ENCODE data around the gene SGIP1. TPM values are rescaled to one million over a fixed set of nuclear protein-coding genes. Genes with fewer than 3 reads are reported as not detected.

SGIP1 gene
- total RNA-seq, 1 donor from 2014 or later, result 6.9 TPM

DNA sequence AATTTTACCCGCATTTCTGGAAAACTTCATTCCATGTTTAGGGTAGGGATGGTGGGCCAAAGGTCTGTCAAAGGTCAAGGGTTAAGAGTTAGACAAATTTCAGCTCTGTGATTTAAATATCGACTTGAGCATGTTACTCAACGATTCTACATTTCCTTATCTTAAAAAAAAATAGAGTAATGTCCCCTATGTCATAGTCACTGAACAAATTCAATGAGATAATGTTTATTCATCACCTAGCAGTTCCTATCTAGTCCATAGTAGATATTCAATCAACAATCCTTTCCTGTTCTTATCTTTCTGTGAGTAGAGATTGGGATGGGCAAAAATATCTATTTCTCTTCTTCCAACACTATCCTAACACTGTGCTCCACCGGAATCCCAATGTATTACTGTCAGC, 217.2 kb downstream of the SGIP1 start:
- DNase-seq (ENCODE audit: low read depth), result no peak
- TF ChIP-seq, protein P1, sequence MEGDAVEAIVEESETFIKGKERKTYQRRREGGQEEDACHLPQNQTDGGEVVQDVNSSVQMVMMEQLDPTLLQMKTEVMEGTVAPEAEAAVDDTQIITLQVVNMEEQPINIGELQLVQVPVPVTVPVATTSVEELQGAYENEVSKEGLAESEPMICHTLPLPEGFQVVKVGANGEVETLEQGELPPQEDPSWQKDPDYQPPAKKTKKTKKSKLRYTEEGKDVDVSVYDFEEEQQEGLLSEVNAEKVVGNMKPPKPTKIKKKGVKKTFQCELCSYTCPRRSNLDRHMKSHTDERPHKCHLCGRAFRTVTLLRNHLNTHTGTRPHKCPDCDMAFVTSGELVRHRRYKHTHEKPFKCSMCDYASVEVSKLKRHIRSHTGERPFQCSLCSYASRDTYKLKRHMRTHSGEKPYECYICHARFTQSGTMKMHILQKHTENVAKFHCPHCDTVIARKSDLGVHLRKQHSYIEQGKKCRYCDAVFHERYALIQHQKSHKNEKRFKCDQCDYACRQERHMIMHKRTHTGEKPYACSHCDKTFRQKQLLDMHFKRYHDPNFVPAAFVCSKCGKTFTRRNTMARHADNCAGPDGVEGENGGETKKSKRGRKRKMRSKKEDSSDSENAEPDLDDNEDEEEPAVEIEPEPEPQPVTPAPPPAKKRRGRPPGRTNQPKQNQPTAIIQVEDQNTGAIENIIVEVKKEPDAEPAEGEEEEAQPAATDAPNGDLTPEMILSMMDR (conservative IDR thresholded peaks at IDR 0.05; ENCODE audit: low read depth, low read length), result no peak
- H3K4me3 ChIP-seq (ENCODE audit: low read depth, low read length), result no peak overlapping the region

DNA sequence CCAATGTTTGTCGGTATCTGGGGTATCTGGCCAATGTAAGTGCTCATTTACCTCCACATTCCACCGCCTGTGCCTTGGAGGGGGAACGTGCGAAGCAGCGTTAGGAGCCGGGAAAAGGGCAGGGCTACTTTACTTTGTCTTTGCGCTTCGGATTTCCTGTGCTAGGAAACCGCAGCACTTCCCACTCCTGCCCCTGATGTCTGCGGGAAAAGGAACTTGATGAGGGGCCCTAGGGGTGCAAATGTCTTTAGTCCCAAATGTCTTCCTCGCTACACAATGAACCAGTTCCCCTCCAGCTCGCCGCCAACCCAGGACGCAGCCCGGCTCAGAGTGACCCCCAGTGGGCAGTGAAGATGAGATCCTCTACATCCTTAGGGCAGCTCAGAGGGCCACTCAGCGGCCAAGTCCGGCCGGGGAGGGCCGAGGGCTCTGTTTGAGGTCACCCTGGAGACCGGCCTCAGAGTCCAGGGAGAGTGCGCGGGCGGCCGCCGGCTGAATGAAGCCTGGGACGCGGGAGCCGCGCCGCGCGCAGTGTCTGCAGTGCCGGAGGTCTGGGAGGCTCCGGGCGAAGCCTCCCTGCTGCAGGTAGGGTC, 218.1 kb downstream of the SGIP1 start, which contains the start of gene DYNLT5:
DYNLT5 (plus strand) TSS at position 460 of the 593 bp plus-strand sequence. CDS start 2,200 bp downstream, outside the sequence.
- TF ChIP-seq, protein P1 (conservative IDR thresholded peaks at IDR 0.05; ENCODE audit: low read depth, low read length), result no peak
- DNase-seq (ENCODE audit: low read depth), result no peak
- H3K4me3 ChIP-seq (ENCODE audit: low read depth, low read length), result peak within 1 kb of the TSS; percentile 42

GRCh38 chr1:66752671-66753371, 218.9 kb downstream of the SGIP1 start:
- TF ChIP-seq, protein P1 (conservative IDR thresholded peaks at IDR 0.05; ENCODE audit: low read depth, low read length), result no peak
- H3K4me3 ChIP-seq (ENCODE audit: low read depth, low read length), result peak overlapping the region; percentile 42
- DNase-seq (ENCODE audit: low read depth), result no peak

GRCh38 chr1:66757722-66758240, 223.8 kb downstream of the SGIP1 start:
- no peak for DNase-seq (ENCODE audit: low read depth)

GRCh38 chr1:66758241-66758755, 224.3 kb downstream of the SGIP1 start:
- TF ChIP-seq, protein P1 (conservative IDR thresholded peaks at IDR 0.05; ENCODE audit: low read depth, low read length), result no peak
- DNase-seq (ENCODE audit: low read depth), result no peak

More at GRCh38 chr1:66757722-66758240, 223.8 kb downstream of the SGIP1 start:
- TF ChIP-seq, protein P1 (conservative IDR thresholded peaks at IDR 0.05; ENCODE audit: low read depth, low read length), result no peak
- H3K4me3 ChIP-seq (ENCODE audit: low read depth, low read length), result no peak overlapping the region

DNA sequence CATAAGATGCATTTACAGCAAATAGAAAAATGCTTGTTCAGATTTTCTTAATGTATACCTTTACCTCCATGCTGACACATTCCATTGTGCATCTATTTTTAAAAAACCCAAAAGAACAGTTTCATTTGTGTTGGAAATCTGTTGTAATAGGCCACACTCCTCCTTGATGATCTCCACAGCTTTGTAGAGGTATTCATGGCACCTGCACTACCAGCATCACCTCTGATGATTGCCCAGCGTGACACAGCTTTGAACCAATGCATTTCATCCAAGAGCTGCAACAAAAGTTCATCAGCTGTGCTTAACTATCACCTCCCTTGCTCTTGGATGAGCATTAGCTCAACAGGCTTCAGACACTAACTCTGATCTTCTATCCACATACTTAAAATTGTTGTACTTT, 226.6 kb downstream of the SGIP1 start:
- TF ChIP-seq, protein P1 (conservative IDR thresholded peaks at IDR 0.05; ENCODE audit: low read depth, low read length), result no peak
- no peak overlapping the region for H3K4me3 ChIP-seq (ENCODE audit: low read depth, low read length)
- DNase-seq (ENCODE audit: low read depth), result no peak

More at GRCh38 chr1:66758241-66758755, 224.3 kb downstream of the SGIP1 start:
- H3K4me3 ChIP-seq (ENCODE audit: low read depth, low read length), result no peak overlapping the region
